ENCODE measurements around the gene MRGPRG.

- TF ChIP-seq CTCF (conservative IDR thresholded peaks at IDR 0.05 in 1 of 2, IDR thresholded peaks at IDR 0.05 in 1 of 2; ENCODE audit: low read depth in 1 of 2, low read length in 2 of 2) (no peak), EZH2 (IDR thresholded peaks at IDR 0.05; ENCODE audit: low read length, missing control alignments) (no peak)
Measured at GRCh38 chr11:3189886-3190583, 28.6 kb downstream of the MRGPRG start.

All from fibroblast of lung (primary cell).